Endothelial cell of umbilical vein (primary cell): Measurements from ENCODE around the gene SPO11. TPM values are rescaled to one million over a fixed set of nuclear protein-coding genes. Genes with fewer than 3 reads are reported as not detected.

ENCODE experiments used
- BruUV-seq: library from RNA; stranded (reverse); fragments of 400-500 nt; replicated peaks from 2 replicates; lab custom pipeline; 2021; lab: Mats Ljungman, UMichigan
- CTCF ChIA-PET: fragments of 300-600, 350-600 bp; sonication (Branson Sonifier 250); formaldehyde crosslinking; loops from one replicate; lab custom pipeline; 2021; ENCODE audit warnings: antibody characterized with exemption, inconsistent platforms; lab: Charles Lee
- POLR2A ChIA-PET: fragments of 300-600, 350-600 bp; sonication (Branson Sonifier 250); formaldehyde crosslinking; loops from one replicate; lab custom pipeline; 2021; ENCODE audit warnings: antibody characterized with exemption, inconsistent platforms; lab: Charles Lee
- DNase-seq: peaks from one replicate; pipeline ENCODE4 v3.0.0-alpha.2; 2011; ENCODE audit warnings: low read depth, low spot score
- FAIRE-seq: peaks from 2 replicates; lab custom pipeline; 2011; peaks lifted over from hg19 to GRCh38; lab: Jason Lieb, UNC
- H2AFZ ChIP-seq: 2 replicates; pipeline ENCODE4 v1.6.0; 2012; ENCODE audit warnings: low read depth, low read length, control low read depth, inconsistent platforms
- H3K27ac ChIP-seq: 2 replicates; pipeline ENCODE4 v1.5.1; 2011; ENCODE audit warnings: low read depth, mild to moderate bottlenecking, control low read depth, low read length, moderate library complexity; ENCODE audit not compliant: insufficient read depth
- H3K27me3 ChIP-seq, 2 experiments: 2 replicates each; pipeline versions ENCODE4 v1.6.0 to v1.6.1; 2011; ENCODE audit warnings: low read length in 2 of 2, mixed read lengths in 1 of 2; ENCODE audit not compliant: control insufficient read depth in 2 of 2, insufficient read depth in 2 of 2
- H3K36me3 ChIP-seq, 2 experiments: 2 replicates in 1 of 2; 3 replicates in 1 of 2; pipeline ENCODE4 v1.5.1; 2011; ENCODE audit warnings: low read length in 2 of 2, mild to moderate bottlenecking in 1 of 2, moderate library complexity in 1 of 2; ENCODE audit not compliant: control insufficient read depth in 2 of 2, insufficient read depth in 2 of 2; ENCODE audit errors: extremely low read depth in 1 of 2
- H3K4me1 ChIP-seq: 3 replicates; pipeline ENCODE4 v1.5.1; 2011; ENCODE audit warnings: mild to moderate bottlenecking, low read length; ENCODE audit not compliant: control insufficient read depth, insufficient read depth; ENCODE audit errors: extremely low read depth
- H3K4me2 ChIP-seq: 2 replicates; pipeline ENCODE4 v1.6.1; 2011; ENCODE audit warnings: low read length, control low read depth, mixed read lengths; ENCODE audit not compliant: insufficient read depth
- H3K4me3 ChIP-seq, 3 experiments: fragments of 200-600 bp in 1 of 3; sonication (generic), shearing (Covaris generic) in 1 of 3; replicated peaks in 1 of 3; 2 replicates each; pipeline ENCODE4 v1.5.1; 2011 to 2016; ENCODE audit warnings: control low read depth in 3 of 3, low read length in 3 of 3, mild to moderate bottlenecking in 2 of 3, inconsistent platforms in 1 of 3, low read depth in 1 of 3, moderate library complexity in 1 of 3; ENCODE audit not compliant: insufficient read depth in 1 of 3
- H3K79me2 ChIP-seq: 2 replicates; pipeline ENCODE4 v1.6.0; 2012; ENCODE audit warnings: low read length, inconsistent platforms; ENCODE audit not compliant: control insufficient read depth, insufficient read depth
- H3K9ac ChIP-seq: replicated peaks from 2 replicates; pipeline ENCODE3; 2011; ENCODE audit warnings: low read length, control low read depth; ENCODE audit not compliant: insufficient read depth; ENCODE audit errors: extremely low read depth
- H3K9me1 ChIP-seq: replicated peaks from 3 replicates; pipeline ENCODE4 v1.6.0; 2011; ENCODE audit warnings: mild to moderate bottlenecking, low read length; ENCODE audit not compliant: control insufficient read depth, insufficient read depth; ENCODE audit errors: extremely low read depth
- H3K9me3 ChIP-seq: replicated peaks from 2 replicates; pipeline ENCODE4 v1.5.1; 2012; ENCODE audit warnings: low read length, inconsistent platforms; ENCODE audit not compliant: control insufficient read depth, insufficient read depth
- H4K20me1 ChIP-seq: replicated peaks from 2 replicates; pipeline ENCODE3; 2011; ENCODE audit warnings: mild to moderate bottlenecking, low read length; ENCODE audit not compliant: control insufficient read depth, insufficient read depth; ENCODE audit errors: extremely low read depth
- EZH2 ChIP-seq: IDR thresholded peaks from 2 replicates; pipeline ENCODE4 v1.6.1; 2012; ENCODE audit warnings: borderline replicate concordance, low read depth, mild to moderate bottlenecking, moderate library complexity, low read length, inconsistent platforms; ENCODE audit not compliant: severe bottlenecking
- FOS ChIP-seq: IDR thresholded peaks from 2 replicates; pipeline ENCODE4 v1.6.1; 2011; ENCODE audit warnings: mild to moderate bottlenecking, low read length, moderate library complexity, borderline replicate concordance; ENCODE audit not compliant: insufficient read depth
- GATA2 ChIP-seq: IDR thresholded peaks from 2 replicates; pipeline ENCODE4 v1.7.0; 2011; ENCODE audit warnings: low read depth, mild to moderate bottlenecking, moderate library complexity, mixed read lengths, low read length; ENCODE audit not compliant: insufficient read length, insufficient read depth
- JUN ChIP-seq: IDR thresholded peaks from 2 replicates; pipeline ENCODE4 v1.6.1; 2011; ENCODE audit warnings: borderline replicate concordance, low read depth; ENCODE audit not compliant: insufficient read length, insufficient read depth
- MYC ChIP-seq: IDR thresholded peaks from one replicate; pipeline ENCODE4 v1.6.1; 2011; ENCODE audit warnings: mild to moderate bottlenecking, low read depth, low read length
- POLR2A ChIP-seq: IDR thresholded peaks from 2 replicates; pipeline ENCODE4 v1.6.1; 2012; ENCODE audit warnings: low read depth, mild to moderate bottlenecking, control low read depth, low read length
- POLR2AphosphoS5 ChIP-seq: IDR thresholded peaks from 2 replicates; pipeline ENCODE4 v1.6.1; 2012; ENCODE audit warnings: low read depth, mild to moderate bottlenecking, control low read depth, low read length, moderate library complexity; ENCODE audit not compliant: insufficient read depth
- dilution Hi-C: fragments of 300-500 bp; cut with MboI; formaldehyde crosslinking; loops from one replicate; pipeline ENCODE4 v1.15.0; 2019; ENCODE audit warnings: low sequenced_read_pairs; ENCODE audit not compliant: extremely low pct_ligation_motif_present
- intact Hi-C: fragments of 100-400 bp; cut with micrococcal nuclease; formaldehyde crosslinking; loops from one replicate; pipeline ENCODE4 v1.10.0; 2022
- polyA plus RNA-seq, 4 experiments: library from polyadenylated mRNA; depleted of rRNA in 3 of 4; stranded (reverse) in 3 of 4; unstranded in 1 of 4; fragments of >200 nt; gene quantifications; 2 replicates each; pipeline versions ENCODE4 v1.2.1 to v1.2.3, GENCODE V29; 2011 to 2012; ENCODE audit warnings: missing spikeins in 1 of 4
- total RNA-seq: library from RNA; stranded (reverse); gene quantifications from 2 replicates; pipeline ENCODE4 v1.2.3, GENCODE V29; 2021
- TF ChIP-seq, protein P1 (sequence below), 2 donors: IDR thresholded peaks; 1 replicate in 1 of 2; 2 replicates in 1 of 2; pipeline ENCODE4 v1.5.1; 2011; ENCODE audit warnings: low read length in 2 of 2, mild to moderate bottlenecking in 2 of 2, moderate library complexity in 2 of 2, control low read depth in 1 of 2, inconsistent platforms in 1 of 2, low read depth in 1 of 2; ENCODE audit not compliant: insufficient read depth in 1 of 2; ENCODE audit errors: extremely low read depth in 1 of 2
- TF ChIP-seq, protein P2 (sequence below): IDR thresholded peaks from 2 replicates; pipeline ENCODE4 v1.6.1; 2011; ENCODE audit not compliant: insufficient read depth, insufficient read length

SPO11 gene
- total and polyA plus RNA-seq, 2 donors (not counting 3 experiments of a cell fraction or from before 2014, with no cell fraction given): not detected

DNA sequence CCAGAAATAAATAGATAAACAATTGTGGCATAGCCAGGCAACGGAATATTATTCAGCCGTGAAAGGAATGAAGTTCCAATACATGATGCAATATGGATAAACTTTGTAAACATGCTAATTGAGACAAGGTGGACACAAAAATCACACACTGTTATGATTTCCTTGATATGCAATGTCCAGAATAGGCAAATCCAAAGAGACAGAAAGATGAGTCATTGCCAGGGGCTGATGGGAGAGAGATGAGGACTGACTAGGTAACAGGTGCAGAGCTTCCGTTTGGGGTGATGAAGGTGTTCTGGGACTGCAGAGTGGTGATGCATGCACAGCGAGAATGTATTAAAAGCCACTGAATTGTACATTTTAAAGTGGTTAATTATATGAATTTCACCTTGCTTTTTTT, 31.1 kb upstream of the SPO11 start:
- H2AFZ ChIP-seq: no peak overlapping the region
- no peak for DNase-seq
- ChIA-PET CTCF (no interaction called here), POLR2A (no interaction called here)
- no peaks in the 10 kb centered on the region for H3K9me1 ChIP-seq
- H3K4me2 ChIP-seq: no peak overlapping the region
- no peaks in the 10 kb centered on the region for H3K36me3 ChIP-seq
- H3K9me3 ChIP-seq: no peaks in the 10 kb centered on the region
- H3K79me2 ChIP-seq: no peaks in the 10 kb centered on the region
- intact Hi-C loops (no loop called here), dilution Hi-C loops (no loop called here)
- no peak overlapping the region for H3K9ac ChIP-seq
- no peaks in the 10 kb centered on the region for H4K20me1 ChIP-seq
- H3K4me1 ChIP-seq: no peaks in the 10 kb centered on the region
- no TSS peak for BruUV-seq
- no peak overlapping the region for H3K27ac ChIP-seq
- no peak for FAIRE-seq
- H3K27me3 ChIP-seq: no peaks in the 10 kb centered on the region
- H3K4me3 ChIP-seq: no peak overlapping the region
- TF ChIP-seq JUN (no peak), FOS (no peak)
- TF ChIP-seq, protein P1, sequence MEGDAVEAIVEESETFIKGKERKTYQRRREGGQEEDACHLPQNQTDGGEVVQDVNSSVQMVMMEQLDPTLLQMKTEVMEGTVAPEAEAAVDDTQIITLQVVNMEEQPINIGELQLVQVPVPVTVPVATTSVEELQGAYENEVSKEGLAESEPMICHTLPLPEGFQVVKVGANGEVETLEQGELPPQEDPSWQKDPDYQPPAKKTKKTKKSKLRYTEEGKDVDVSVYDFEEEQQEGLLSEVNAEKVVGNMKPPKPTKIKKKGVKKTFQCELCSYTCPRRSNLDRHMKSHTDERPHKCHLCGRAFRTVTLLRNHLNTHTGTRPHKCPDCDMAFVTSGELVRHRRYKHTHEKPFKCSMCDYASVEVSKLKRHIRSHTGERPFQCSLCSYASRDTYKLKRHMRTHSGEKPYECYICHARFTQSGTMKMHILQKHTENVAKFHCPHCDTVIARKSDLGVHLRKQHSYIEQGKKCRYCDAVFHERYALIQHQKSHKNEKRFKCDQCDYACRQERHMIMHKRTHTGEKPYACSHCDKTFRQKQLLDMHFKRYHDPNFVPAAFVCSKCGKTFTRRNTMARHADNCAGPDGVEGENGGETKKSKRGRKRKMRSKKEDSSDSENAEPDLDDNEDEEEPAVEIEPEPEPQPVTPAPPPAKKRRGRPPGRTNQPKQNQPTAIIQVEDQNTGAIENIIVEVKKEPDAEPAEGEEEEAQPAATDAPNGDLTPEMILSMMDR (IDR thresholded peaks at IDR 0.05; ENCODE audit: extremely low read depth in 1 of 2, insufficient read depth in 1 of 2, low read depth in 1 of 2, low read length in 2 of 2): no peak

DNA sequence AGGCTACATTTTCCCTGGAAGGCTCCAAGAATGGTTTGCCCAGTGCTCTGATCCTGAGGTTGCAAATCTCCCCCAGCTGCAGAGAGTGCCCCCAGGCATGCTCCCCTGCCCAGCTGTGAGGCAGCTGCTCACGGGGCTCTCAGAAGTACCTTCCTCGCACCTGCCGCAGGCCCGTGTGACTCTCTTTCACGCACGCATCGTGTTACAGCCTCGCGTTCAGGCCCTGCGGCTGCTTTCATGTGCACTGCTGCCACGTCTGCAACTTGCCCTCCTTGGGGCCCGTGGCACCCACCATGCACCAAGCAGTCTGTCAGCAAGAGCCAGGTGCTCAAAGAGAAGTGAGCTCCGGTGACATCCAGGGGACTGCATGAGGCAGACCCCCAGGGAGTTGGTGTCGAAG, 28.6 kb upstream of the SPO11 start:
- no peak for DNase-seq
- Histone ChIP-seq H3K4me3 (no peak overlapping the region), H3K4me1 (no peaks in the 10 kb centered on the region), H3K27me3 (no peaks in the 10 kb centered on the region), H3K9ac (no peak overlapping the region), H3K36me3 (no peaks in the 10 kb centered on the region), H3K4me2 (no peak overlapping the region), H3K27ac (no peak overlapping the region), H4K20me1 (no peaks in the 10 kb centered on the region), H3K9me3 (no peaks in the 10 kb centered on the region), H3K79me2 (no peaks in the 10 kb centered on the region), H3K9me1 (no peaks in the 10 kb centered on the region), H2AFZ (no peak overlapping the region)
- ChIA-PET CTCF (no interaction called here), POLR2A (interaction anchor here (0.6 kb wide), 1 partner anchor 1679 kb away, joined by 6 read pairs; no protein-coding TSS in a partner anchor)
- TF ChIP-seq JUN (no peak), POLR2A (no peak), MYC (no peak), POLR2AphosphoS5 (no peak), FOS (no peak), GATA2 (no peak), EZH2 (no peak)
- TF ChIP-seq, protein P2, sequence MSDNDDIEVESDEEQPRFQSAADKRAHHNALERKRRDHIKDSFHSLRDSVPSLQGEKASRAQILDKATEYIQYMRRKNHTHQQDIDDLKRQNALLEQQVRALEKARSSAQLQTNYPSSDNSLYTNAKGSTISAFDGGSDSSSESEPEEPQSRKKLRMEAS: no peak
- TF ChIP-seq, protein P1 (IDR thresholded peaks at IDR 0.05; ENCODE audit: extremely low read depth in 1 of 2, insufficient read depth in 1 of 2, low read depth in 1 of 2, low read length in 2 of 2): no peak
- dilution Hi-C loops (no loop called here), intact Hi-C loops (no loop called here)
- BruUV-seq: no TSS peak
- FAIRE-seq: no peak
